KMS-11 (cell line): ENCODE results near the gene EEF2K.

Experiments used
- H2AFZ ChIP-seq: fragments of 200-600 bp; sonication (generic); 2 replicates; pipeline ENCODE4 v1.6.1; 2016; ENCODE audit warnings: antibody characterized with exemption, mixed run types, low read depth
- H3K27ac ChIP-seq: fragments of 200-600 bp; sonication (generic); 2 replicates; pipeline ENCODE4 v1.6.1; 2016; ENCODE audit warnings: mild to moderate bottlenecking, mixed run types
- H3K27me3 ChIP-seq: fragments of 200-600 bp; sonication (generic); 2 replicates; pipeline ENCODE4 v1.6.1; 2017; ENCODE audit warnings: mild to moderate bottlenecking, low read depth, mixed run types, moderate library complexity; ENCODE audit not compliant: insufficient read depth
- H3K36me3 ChIP-seq: fragments of 200-600 bp; sonication (generic); 2 replicates; pipeline ENCODE4 v1.6.1; 2017; ENCODE audit warnings: mild to moderate bottlenecking, mixed run types; ENCODE audit not compliant: insufficient read depth
- H3K4me1 ChIP-seq: fragments of 200-600 bp; sonication (generic); 2 replicates; pipeline ENCODE4 v1.6.1; 2016; ENCODE audit warnings: mild to moderate bottlenecking, low read depth, mixed run types; ENCODE audit not compliant: poor library complexity, severe bottlenecking
- H3K4me2 ChIP-seq: fragments of 200-600 bp; sonication (generic); 2 replicates; pipeline ENCODE4 v1.7.0; 2016; ENCODE audit warnings: mild to moderate bottlenecking, mixed run types
- H3K4me3 ChIP-seq: fragments of 200-600 bp; sonication (generic); IDR thresholded peaks from 2 replicates; pipeline ENCODE4 v1.6.1; 2017; ENCODE audit warnings: low read depth, low read length, mixed read lengths; ENCODE audit not compliant: insufficient read depth
- H3K79me2 ChIP-seq: fragments of 200-600 bp; sonication (generic); 2 replicates; pipeline ENCODE4 v1.6.1; 2016; ENCODE audit warnings: low read depth, mixed run types; ENCODE audit not compliant: insufficient read depth
- H3K9ac ChIP-seq: fragments of 200-600 bp; sonication (generic); 2 replicates; pipeline ENCODE4 v1.6.1; 2016; ENCODE audit warnings: mild to moderate bottlenecking, mixed run types
- H4K20me1 ChIP-seq: fragments of 200-600 bp; sonication (generic); 2 replicates; pipeline ENCODE4 v1.6.1; 2016; ENCODE audit warnings: mild to moderate bottlenecking, mixed run types; ENCODE audit not compliant: insufficient read depth
- CTCF ChIP-seq: fragments of 200-600 bp; sonication (generic); conservative IDR thresholded peaks from 2 replicates; pipeline ENCODE4 v1.6.1; 2017; ENCODE audit warnings: low read depth, mild to moderate bottlenecking, antibody characterized with exemption, low read length, moderate library complexity, mixed read lengths

The EEF2K gene

DNA sequence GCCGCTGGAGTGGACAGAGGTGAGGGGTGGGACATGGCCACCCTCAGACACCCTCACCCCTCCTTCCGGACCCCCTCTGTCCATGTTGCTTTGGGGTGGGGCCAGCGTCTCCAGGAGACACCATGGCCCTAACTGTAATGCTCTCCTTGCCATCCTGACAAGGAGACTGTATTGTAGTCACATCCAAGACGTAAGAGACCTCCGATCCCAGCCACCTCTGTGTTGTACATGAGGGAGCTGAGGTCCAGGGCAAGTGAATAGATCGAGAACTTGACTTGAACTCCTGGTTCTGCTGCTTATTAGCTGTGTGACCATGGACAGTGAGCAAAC lies 121.3 kb downstream of the EEF2K start:
- peaks cover 8% of the 10 kb centered on the region; the same call in 1 of the 2 replicates for H3K36me3 ChIP-seq
- no peak overlapping the region for H3K9ac ChIP-seq
- H4K20me1 ChIP-seq: no peaks in the 10 kb centered on the region
- TF ChIP-seq CTCF: no peak
- no peaks in the 10 kb centered on the region for H3K27me3 ChIP-seq
- no peak overlapping the region for H3K27ac ChIP-seq
- no peak overlapping the region for H3K4me3 ChIP-seq
- no peaks in the 10 kb centered on the region for H3K79me2 ChIP-seq
- H3K4me2 ChIP-seq: no peak overlapping the region
- no peak overlapping the region for H2AFZ ChIP-seq
- H3K4me1 ChIP-seq: no peaks in the 10 kb centered on the region

DNA sequence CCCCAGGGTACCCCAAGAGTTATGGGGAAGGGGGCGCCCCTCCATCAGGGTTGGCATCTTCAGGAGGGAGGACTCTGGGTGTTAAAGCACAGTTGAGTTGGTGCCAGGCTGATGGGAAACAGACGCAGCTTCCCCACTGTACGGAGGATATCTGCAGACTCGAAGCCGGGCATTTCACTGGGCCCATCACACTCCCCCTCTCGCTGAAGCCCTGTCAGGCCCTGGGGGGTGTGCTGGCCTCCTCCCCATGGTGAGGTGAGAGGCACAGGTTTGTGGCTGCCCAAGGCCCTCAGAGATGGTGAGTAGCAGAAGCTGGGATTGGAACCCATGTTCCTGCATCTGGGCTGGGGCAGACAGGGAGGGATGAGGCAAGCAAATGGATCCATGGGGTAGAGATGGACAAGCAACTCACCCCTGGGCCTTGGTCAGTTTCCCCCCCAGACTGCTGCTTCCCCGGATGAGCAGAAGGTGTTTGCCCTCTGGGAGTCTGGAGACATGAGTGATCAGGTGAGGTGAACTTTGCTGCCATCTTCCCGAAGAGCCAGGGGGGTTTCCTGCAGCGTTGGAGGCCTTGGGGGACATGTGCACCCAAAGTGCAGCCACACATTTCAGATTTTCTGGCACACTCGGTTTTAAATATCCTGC lies 122.1 kb downstream of the EEF2K start:
- peaks cover 8% of the 10 kb centered on the region; the same call in 1 of the 2 replicates for H3K36me3 ChIP-seq
- no peak for TF ChIP-seq CTCF

GRCh38 chr16:22329199-22329695 lies 123.2 kb downstream of the EEF2K start:
- Histone ChIP-seq H3K4me3 (no peak overlapping the region), H3K27ac (no peak overlapping the region), H2AFZ (no peak overlapping the region), H3K27me3 (no peaks in the 10 kb centered on the region), H3K4me1 (no peaks in the 10 kb centered on the region), H3K4me2 (no peak overlapping the region), H3K9ac (no peak overlapping the region), H4K20me1 (no peaks in the 10 kb centered on the region), H3K36me3 (peaks cover 13% of the 10 kb centered on the region; the same call in 1 of the 2 replicates), H3K79me2 (no peaks in the 10 kb centered on the region)
- TF ChIP-seq CTCF: no peak

More for the DNA sequence above, 122.1 kb downstream of the EEF2K start:
- H3K4me1 ChIP-seq: no peaks in the 10 kb centered on the region
- H3K4me2 ChIP-seq: no peak overlapping the region
- no peak overlapping the region for H3K27ac ChIP-seq
- H3K4me3 ChIP-seq: no peak overlapping the region
- H3K9ac ChIP-seq: no peak overlapping the region
- no peaks in the 10 kb centered on the region for H3K79me2 ChIP-seq
- no peaks in the 10 kb centered on the region for H3K27me3 ChIP-seq
- no peaks in the 10 kb centered on the region for H4K20me1 ChIP-seq
- H2AFZ ChIP-seq: no peak overlapping the region

DNA sequence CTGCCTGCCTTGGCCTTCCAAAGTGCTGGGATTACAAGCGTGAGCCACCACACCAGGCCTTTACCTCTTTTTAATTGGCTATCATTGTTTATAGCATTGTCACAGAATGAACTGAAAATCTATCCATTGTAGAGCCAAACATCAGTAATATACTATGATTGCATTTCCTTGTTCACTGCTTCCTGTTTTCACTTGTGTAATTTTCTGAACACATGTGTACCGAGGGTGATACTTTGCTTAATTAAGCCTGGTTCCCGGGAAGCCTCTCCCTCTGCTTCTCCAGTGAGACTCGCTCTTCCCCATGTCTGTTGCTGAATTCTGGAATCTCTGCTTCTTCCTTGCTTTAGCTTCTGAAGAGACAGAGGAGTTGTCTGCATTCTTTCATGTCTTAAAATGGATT lies 124.2 kb downstream of the EEF2K start:
- Histone ChIP-seq H3K79me2 (no peaks in the 10 kb centered on the region), H3K36me3 (peaks cover 8% of the 10 kb centered on the region; the same call in 1 of the 2 replicates), H2AFZ (no peak overlapping the region), H3K4me3 (no peak overlapping the region), H3K27ac (no peak overlapping the region), H3K4me2 (no peak overlapping the region), H3K9ac (no peak overlapping the region), H3K4me1 (no peaks in the 10 kb centered on the region), H3K27me3 (no peaks in the 10 kb centered on the region), H4K20me1 (no peaks in the 10 kb centered on the region)
- no peak for TF ChIP-seq CTCF
